ENCODE data around the gene ADSS1.

DNA sequence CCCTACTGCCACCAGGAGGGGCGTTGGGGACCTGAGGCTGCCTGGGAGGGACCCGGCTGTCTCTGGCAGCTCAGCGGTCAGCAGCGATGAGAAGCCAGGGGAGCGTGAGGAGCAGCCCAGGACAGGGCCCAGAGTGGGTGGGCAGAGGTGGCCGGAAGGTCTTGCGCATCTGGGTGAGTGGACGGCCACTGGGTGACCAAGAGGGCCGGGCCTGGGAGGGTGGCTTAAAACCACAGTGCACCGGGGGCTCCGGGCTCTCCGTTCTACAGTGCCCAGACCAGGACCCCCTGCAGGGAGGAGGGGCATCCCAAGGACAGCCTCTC lies 24.6 kb upstream of the ADSS1 start:
- TF ChIP-seq, protein P1, sequence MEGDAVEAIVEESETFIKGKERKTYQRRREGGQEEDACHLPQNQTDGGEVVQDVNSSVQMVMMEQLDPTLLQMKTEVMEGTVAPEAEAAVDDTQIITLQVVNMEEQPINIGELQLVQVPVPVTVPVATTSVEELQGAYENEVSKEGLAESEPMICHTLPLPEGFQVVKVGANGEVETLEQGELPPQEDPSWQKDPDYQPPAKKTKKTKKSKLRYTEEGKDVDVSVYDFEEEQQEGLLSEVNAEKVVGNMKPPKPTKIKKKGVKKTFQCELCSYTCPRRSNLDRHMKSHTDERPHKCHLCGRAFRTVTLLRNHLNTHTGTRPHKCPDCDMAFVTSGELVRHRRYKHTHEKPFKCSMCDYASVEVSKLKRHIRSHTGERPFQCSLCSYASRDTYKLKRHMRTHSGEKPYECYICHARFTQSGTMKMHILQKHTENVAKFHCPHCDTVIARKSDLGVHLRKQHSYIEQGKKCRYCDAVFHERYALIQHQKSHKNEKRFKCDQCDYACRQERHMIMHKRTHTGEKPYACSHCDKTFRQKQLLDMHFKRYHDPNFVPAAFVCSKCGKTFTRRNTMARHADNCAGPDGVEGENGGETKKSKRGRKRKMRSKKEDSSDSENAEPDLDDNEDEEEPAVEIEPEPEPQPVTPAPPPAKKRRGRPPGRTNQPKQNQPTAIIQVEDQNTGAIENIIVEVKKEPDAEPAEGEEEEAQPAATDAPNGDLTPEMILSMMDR (conservative IDR thresholded peaks at IDR 0.05 in 1 of 2, IDR thresholded peaks at IDR 0.05 in 1 of 2; ENCODE audit: low read depth in 1 of 2, low read length in 2 of 2), result no peak
- no peak for TF ChIP-seq EZH2 (IDR thresholded peaks at IDR 0.05; ENCODE audit: low read length, missing control alignments)

Measured in fibroblast of lung (primary cell).